Inferior parietal cortex (tissue), 1 donor: Measurements from ENCODE around the gene MRRF.

Experiments
- DNase-seq: peaks from one replicate; pipeline ENCODE4 v3.0.0-alpha.2; 2016; ENCODE audit errors: extremely low spot score

MRRF gene

GRCh38 chr9:122264360-122265148 lies at the start of gene MRRF, which contains the start of gene RBM18:
Gene MRRF (plus strand): TSS chr9:122264882. CDS start chr9:122270892, 6,010 bp downstream.
Gene RBM18 (minus strand): TSS chr9:122264840. CDS start chr9:122261492, 3,348 bp downstream.
- peak; percentile 90 for DNase-seq

DNA sequence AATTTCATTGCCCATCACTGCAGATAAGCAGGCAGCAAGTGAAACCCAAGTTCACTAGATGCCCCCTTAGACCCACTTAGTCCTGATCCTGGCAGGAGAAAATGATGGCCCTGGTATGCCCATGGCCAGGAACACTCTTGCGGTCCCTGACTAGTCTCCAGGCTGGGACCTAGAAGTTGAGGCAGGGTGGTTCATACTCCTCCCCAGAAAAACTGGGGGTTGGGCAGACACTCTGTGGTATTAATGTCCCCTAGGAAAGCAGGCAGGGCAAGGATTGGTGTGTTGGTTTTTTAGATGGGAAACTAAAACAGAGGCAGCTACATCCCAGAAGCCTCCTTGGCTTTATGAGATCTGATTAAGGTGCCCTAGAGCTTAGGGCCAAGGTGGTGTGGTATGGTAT lies 49.0 kb upstream of the MRRF start:
- no peak for DNase-seq

- no peak for DNase-seq
Measured at GRCh38 chr9:122216138-122216797, 48.4 kb upstream of the MRRF start.

GRCh38 chr9:122216798-122217418 lies 47.8 kb upstream of the MRRF start:
- DNase-seq = no peak

DNA sequence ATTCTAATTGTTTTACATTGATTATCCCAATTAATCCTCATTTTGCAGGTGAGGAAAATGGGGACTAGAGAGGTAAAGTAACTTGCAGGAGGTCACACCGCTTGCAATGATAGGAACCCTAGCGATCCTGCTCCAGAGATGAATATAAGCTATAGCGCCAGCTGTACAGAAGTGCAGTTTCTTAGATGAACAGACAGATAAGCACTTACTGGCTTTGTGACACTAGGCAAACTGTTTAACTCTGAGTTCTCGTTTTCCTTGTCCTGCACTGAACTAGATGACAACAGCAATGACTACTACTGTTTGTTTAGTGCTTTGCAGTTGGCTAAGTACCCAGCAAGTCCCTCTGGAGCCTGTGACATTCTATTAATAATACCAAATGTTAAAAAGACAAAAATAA lies 47.0 kb upstream of the MRRF start:
- DNase-seq = no peak

DNA sequence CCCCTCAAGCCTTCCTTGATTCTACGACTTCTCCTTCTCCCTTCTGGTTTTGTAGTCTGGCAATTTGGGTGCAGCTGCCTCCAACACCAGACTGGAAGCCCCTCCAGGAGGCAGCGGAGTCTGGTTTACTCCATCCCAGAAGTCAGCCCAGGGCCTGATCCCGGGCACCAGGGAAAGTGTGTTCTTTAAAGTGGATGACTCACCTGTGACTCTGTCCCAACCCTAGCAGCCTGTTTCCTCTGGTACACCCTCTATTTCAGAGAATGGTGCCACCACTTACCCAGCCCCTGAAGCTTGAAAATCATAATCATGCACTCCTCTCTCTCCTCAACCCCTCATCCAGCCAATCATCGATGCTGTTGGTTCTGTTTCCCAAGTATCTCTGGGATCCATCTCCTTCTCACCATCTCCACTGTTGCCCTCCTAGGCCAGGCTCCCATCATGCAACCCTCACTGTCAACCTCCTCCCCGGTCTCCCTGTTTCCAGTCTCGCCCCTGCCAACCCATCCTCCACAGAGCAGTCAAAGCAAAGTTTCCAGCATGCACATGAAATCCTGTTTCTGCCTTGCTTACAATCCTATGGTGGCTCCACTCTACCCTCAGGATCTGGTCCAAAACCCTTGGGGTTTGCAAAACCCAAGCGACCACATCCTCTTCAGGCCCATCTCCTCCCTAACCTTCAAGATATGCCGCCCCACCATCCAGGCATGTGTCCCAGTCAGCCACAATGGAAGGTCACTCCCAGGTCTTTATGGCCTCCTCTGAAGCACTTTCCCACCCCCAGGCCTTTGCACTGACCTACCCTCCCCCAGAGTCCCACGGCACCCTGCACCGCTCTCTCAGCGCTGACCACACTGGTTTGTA lies 46.4 kb upstream of the MRRF start:
- DNase-seq = no peak

DNA sequence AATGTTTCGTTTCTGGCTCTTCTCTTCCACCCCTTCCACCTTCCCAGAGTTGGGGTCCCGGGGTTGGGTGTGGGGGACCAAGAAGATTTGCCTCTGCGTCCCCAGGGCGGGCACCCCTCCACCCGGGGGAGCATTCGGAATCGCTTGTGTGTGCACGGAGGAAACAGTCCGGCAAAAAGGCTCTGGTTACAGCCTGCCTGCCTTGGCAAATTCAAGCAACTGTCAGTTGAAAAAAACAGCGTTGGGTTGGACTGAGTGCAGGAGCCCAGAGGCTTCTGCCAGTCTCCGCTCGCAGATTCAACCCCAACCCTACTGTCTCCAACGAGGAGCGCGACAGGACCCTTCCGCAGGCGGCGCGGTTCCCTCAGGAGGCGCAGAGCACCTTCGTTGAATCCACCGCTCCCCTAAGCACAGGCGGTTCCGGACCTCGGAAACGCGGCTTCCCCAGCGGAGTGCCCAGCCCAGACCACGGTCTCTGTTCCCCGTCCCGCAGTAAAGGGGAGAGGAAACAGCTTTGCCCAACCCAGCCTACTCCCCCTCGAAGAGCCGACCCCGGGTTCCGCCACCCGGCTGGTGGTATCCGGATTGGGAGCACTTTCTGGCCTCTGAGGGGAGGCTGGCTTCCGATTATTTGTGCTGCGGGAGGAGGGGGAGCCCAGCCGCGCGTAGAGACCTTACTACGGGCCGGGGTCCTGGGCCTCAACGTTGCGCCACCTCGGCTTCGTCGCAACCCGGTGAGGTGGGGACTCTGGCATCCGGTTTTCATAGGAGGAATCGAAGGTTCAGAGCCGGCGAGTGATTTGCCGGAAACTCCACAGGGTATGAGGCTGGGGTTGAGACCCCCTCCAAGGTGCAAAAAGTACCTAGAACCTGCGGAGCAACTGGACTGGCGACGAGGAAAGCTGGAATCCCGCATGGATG lies 45.5 kb upstream of the MRRF start:
- no peak for DNase-seq

DNA sequence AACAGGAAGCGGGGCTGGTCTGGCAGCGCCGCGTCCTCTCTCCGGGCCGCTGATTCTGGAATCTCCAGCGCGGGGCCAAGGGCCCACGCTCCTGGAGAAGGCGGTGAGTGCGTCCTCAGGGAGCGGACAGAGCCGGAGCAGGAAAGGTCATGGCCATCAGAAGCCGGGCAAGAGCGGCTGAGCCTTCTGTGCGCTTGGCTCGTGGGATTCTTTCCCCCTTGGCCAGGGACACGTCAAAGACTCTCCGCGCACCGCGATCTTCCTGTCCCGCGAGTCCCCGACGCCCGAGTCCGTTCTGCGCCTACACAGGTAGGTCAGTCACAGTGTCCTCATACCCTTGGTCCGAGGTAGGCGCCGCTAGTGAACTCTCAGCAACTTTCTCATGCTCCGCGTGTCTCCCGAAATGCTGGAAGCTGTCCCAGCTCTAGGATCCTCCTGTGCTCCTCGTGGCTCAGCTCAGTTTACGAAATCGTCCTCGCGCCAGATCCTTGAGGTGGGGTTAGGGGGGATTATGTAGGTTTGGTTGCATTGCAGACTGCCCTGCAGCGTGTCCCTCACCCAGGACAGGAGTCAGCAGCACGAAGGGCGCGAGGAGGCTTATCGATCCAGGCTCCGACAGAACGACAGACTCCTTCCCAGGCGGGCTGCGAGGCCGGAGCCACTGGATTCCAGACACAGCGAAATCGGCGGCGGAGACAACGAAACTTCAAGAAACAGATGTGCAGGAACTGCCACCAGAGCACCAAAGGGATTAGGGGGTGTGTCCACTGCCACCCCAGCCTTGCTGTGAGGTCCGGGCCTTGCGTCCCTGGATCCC lies 44.6 kb upstream of the MRRF start:
- DNase-seq = no peak

- no peak for DNase-seq
Measured at GRCh38 chr9:122220673-122221182, 44.0 kb upstream of the MRRF start.

DNA sequence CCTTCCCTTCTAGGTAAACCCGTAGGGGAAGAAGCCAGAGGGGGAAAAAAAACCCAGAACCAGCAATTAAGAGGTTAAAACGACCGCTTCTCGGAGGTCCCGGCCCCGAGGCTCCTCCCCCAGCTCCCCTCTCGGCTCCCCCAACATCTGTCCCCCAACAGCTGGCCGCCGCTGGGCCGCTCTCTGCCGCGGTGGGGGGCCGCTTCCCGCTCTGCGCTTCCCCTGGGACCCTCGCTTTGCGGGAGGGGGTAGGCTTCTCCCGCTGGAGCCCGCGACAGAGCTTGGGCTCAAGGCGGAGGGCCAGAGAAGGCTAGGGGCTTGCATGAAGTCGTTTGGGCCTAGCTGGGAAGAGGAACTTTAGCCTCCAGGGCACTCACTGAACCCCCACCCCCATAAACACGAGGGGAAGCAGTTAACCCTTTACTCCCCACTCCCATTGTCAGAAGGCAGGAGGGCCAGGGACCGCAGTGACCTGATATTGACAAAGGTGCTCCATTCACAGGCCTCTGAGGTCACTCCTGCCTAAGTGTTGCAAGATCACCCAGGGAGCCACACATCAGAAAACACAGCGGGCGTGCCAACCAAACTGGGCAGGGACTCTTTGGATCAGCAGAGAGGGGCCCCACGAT lies 43.4 kb upstream of the MRRF start:
- DNase-seq = no peak

- no peak for DNase-seq
Measured at GRCh38 chr9:122222791-122223190, 41.9 kb upstream of the MRRF start.

DNA sequence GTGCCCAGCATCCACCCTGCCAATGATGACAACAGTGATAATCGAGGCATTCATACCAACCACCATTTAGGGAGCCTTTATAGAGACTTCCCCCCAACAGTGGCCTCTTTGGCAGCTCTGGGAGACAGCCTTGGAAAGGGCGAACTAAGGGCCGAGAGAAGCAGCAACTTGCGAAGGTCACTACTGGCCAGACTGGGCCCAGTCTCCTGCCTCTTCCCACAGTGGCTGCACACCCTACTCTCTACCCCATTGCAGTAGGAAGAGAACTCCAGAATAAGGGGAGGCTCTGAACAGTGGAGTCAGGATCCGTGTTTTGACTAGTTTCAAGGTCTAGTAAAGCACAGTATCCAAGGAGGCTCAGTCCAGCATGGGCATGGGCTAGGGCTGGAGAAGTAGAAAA lies 41.2 kb upstream of the MRRF start:
- DNase-seq = no peak

GRCh38 chr9:122225312-122226141 lies 39.2 kb upstream of the MRRF start:
- DNase-seq = no peak

- no peak for DNase-seq
Measured at GRCh38 chr9:122226142-122226757, 38.4 kb upstream of the MRRF start.

- DNase-seq = no peak
Measured at GRCh38 chr9:122226758-122227574, 37.7 kb upstream of the MRRF start.

- DNase-seq = no peak
Measured at GRCh38 chr9:122227575-122227900, 37.1 kb upstream of the MRRF start.

DNA sequence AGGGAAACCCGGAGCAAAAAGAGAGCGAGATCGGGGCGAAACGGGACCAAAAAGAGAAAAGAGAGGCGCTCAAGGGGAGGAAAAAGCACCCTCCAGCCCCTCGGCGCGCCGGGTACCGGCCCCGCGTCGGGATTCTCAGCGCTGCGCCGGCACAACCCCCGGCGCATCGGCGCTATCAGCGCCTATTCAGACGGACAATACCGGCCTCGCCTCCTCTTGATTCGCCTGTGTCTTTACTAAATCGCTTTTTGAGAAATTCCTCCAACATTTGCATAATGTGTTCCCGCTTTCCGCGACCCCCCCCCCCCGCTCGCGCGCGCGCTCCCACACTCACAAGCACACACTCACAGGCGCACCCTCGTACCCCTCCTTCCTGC lies 36.5 kb upstream of the MRRF start:
- no peak for DNase-seq
